GM21447 (cell line): ENCODE results near the gene ZBTB47.

Experiments
- ATAC-seq: cut with Tn5 transposase; IDR thresholded peaks from one replicate; pipeline ENCODE4 v1.9.1; 2021; ENCODE audit not compliant: unreplicated experiment

The ZBTB47 gene

DNA sequence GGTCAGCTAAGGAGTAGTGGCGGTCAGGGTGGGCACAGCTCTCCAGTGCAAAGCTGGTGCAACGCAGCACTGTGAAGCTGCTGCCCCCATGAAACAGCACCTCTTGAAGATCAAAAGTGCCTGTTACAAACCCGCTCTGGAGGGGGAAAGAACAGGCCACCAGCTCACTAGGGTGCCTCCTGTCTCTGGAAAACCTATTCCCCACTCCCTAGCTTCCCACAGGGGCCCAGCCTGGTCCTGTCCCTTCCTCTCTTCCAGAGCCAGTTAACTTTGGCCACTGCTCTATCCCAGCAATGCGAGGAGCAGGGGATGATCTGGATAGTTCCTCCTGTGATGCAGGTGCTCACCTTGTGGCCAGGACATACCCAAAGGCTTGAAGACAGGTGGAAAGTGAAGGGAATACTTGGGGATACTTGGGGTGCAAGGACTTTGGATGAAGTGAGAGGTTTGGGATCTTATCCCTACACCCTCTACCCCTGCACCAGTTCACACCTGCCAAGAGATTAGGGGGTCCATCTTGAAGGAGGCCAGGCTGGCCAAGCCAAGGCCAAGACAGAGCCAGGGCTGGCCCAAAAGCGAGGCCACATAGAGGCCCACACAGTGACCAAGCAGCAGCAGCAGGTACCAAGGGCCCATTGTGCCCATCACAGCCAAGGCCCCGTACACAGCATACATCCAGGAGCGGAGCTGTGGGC lies 44.9 kb downstream of the ZBTB47 start:
- ATAC-seq: no peak

DNA sequence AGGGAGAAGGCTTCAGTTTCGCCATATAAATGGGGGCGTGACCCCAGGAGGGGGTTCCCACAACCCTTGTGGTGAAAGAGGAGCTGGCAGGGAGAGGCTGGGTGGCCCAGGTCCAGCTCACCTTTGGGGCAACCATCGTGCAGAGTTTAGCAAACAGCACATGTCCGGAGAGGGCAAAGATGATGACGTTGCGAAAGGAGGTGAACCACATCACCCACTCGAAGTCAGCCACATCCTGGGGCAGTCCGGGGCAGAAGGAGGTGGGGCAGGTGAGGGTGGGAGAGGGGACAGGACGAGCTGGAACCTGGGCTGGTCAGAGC lies 45.4 kb downstream of the ZBTB47 start:
- ATAC-seq: no peak

DNA sequence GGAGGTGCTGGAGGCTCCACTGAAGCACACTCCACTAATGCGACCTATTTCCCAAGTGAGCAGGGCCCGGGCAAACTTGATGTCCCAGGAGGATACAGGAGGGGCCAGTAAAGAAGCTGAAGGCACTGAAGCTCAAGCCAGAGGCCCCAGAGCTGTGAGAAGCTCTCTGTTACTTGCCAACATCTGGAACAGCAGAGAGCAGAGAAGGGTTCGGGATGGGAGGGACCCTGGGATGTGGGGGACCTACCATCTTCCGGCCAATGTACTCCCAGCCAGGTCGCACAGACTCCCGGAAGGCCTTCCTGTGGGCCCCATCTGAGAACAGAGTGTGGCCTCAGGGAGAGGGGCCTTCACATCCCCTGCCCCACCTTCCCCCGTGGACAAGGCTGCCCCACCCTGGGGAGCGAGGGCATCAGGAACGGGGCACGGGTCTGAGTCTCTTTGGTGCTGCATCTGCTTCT lies 46.0 kb downstream of the ZBTB47 start:
- ATAC-seq: no peak

DNA sequence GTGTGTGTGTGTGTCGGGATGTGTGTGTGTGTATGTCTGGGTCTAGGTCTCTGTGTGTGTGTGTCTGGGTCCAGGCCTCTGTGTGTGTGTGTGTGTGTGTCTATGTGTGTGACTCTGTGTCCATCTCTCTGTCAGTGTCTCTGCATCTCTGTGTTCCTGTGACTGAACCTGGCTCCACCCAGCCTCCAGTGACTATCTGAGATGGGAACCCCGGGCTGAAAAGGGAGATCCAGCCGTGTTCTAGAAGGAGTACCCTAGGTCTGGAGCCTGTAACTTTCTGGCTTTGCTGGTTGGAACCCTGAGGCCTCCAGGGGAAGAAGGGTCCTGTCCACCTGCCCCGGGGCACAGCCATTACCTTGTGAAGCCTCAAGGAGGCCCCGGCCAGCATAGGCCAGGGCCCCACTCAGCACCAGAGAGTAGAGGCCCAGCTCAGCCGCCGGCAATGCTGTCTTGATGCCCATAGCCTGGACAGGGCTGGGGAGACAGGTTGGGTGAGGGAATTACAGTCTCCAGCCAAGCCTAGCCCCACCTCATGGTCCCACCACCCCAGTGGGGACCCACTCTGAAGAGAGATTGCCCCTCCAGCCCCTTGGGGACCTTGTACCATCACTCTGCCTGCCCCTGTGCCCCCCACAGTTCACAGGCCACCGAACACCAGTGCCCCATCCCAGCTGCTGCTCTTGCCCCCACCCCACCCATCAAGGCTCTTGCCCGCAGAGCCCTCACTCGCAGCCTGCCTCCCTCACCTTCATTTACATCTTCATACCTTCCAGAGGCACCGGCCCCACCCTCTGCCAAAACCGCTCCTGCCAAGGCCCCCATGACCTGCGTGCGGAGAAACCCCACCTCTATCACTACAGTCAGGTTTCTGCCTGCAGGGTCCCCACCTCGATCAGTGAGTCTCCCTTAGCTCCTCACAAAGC lies 47.1 kb downstream of the ZBTB47 start:
- ATAC-seq: no peak

DNA sequence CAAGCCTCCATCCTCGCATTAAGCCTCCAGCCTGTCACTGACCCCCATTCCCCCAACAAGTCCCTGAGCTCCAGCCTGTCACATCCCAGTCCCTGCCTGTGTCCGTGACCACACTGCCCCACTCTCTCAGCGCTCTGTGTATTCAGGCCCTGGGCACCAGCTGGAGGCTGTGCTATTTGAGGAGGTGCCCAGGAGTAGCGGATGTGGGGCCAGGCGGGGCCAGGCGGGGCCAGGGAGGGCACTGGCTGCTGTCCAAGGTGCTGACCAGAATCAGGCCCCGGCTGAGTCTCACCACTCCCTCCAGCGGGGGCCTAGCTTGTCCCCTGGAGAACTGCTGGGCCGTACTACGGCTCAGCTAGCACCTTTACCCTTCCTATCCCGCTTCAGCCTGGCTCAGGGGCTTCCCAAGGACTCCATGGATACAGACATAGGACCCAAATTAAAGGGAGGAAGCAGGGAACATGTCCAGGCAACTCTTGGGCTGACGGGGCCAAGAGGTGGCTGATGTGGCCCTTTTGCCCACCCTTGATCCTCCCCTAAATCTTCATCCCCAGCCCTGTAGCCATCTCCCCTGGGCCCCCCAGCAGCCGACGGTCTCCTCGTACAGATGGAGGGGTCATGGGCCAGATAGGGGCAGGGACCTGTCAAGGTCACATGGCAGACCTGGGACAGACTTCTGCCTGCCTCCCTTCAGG lies 48.0 kb downstream of the ZBTB47 start:
- no peak for ATAC-seq

DNA sequence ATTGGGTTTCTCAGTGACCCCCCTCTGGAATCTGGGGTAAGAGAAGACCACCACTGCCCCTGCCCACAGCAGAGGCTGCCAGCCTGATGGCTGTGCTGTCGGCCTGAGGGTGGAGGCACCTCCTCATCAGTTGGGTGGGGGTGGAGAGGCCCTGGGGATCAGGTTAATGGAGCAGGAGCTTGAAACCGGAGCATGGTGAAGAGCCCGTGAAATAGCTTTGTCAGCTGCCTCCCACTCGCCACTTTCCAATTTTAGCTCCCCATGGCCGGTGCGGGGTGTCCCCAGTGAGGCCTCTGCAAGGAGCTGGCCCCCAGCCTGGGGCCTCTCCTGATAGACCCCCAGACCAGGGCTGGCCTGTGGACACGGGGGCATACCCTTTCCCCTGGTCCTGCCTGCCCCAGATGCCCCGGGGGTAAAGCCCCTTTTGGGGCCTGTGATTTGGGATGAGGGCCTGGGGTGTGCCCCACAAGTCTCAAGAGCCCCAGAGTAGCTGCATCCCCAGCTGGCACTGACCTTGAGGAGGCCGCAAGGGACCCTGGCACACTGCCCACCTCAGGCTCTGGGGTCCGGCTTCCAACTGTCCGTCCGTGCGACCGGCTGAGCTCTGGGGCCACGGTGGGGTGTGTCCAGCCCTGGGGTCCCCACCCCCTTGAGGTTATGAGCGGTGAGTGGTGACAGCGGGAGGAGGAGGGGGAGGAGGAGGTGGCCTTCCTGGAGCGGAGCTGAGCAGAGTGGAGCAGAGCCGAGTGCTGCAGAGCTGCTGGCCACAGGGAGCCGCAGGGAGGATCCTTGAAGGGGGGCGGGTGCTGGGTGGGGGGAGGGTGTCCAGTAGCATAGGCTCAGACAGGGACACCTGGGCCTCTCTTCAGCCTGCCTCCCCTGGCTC lies 48.8 kb downstream of the ZBTB47 start, which contains the start of gene HHATL:
Gene HHATL, minus strand, starts transcription at position 733 of the 886 bp plus-strand sequence. CDS start 1,972 bp downstream, outside the sequence.
- ATAC-seq: no peak

DNA sequence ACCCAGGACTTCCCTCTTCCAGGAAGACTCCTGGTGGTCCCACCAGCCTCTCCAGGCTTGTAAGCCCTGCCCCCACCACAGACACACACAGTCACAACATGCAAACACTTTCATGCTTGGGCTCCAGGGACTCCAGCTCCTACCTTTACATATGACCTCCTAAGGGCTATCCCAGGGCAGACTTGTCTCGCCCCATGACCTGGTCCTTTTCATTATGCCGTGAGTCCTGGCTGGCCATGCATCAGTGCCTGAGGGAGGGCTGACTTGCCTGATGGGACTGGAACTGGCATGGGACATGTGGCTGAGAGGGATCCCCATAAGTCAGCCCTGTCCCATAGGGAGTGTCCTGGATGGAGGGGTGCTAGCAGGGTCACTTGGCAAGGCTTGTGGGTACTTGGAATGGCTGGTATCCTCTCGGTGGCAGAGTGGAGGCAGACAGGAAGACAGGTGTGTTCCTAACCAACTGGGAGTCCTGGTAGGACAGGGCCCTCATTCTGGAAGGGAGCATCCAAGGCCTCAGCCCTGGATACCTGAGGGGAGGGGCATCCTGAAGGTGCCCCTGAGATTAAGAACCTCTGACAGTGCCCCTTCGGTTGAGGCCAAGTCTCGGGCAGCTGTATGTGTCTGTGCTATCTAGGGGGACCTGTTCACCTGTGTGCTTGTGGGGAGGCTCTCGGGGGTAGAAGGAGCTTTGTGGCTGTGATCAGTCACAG lies 49.6 kb downstream of the ZBTB47 start:
- no peak for ATAC-seq

DNA sequence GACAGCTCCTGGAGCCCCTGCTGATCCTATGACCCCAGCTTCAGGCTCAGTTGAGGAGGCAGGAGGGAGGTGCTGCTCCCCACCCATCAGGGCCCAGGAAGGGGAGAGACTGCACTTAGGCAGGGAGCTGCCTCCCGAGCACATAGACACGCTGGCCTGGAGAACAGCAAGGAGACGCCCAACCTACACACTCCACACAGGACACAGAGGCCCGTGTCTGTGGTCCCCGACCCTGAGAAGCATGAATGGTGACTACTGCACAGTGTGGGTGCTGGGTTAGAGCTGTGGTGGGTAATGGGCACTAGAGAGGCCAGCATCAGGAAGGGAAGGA lies 50.2 kb downstream of the ZBTB47 start:
- ATAC-seq: no peak

DNA sequence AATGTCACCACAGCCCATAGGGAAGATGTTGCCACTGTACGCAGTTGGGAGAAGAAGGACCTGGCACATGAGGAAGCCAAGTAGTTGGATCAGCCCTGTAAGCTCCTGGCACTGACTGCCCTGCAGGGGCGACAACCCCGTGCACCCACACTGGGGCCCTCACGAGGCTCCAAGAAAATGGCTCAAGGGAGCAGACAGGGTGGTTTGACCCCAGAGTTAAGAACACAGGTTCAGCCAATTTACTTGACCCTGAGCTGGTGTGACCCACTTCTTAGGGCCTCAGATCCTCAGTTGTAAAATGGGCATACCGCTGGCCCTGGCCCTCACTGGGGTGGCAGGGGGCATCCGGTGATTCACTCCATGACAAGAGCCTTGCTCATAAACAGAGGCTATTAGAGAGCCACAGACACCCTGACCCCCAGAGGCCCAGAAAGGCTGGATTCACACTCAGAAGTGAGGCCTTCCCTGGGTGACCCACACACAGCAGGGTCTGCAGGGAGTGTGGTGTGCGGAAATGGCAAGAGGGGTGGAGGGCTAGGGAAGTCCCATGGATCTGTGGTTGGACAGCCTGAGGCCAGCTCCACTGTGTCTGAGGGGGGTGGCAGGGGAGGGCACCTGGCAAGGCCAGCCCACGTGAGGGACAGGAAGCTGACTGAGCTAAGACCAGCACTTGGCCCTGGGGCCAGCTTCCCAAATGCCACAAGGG lies 50.8 kb downstream of the ZBTB47 start:
- no peak for ATAC-seq

DNA sequence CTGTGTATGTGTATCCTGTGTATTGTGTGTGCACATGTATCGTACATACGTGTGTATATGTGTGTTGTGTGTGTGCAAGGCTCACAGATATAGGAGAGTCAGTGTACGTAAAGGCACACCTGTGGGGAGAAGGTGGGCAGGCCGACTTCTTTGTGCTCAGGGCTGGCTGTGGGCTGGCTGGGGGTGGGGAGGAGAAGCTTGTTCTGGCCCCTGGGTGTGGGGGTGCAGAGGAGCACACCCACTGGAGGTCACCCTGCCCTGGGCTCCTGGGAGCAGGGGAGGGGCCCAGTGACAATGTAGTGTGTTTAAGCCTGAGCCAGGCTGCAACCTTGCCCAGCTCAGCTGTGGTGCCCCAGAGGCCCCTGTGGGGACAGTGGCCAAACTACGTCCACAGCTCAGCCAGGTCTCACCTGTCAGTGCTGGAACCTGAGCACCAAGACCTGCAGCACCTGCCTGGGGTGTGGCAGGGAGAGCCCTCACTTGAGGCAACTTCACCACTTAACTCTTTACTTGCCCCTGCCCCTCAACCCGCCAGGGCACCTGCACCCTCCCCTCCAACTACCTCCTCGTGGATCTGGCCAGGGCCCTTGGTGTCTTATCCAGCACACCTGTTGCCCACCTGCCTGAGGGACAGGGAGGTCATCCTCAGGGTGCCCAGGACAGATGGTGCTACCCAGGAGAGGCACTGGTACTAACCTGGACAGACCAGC lies 51.7 kb downstream of the ZBTB47 start:
- ATAC-seq: no peak

DNA sequence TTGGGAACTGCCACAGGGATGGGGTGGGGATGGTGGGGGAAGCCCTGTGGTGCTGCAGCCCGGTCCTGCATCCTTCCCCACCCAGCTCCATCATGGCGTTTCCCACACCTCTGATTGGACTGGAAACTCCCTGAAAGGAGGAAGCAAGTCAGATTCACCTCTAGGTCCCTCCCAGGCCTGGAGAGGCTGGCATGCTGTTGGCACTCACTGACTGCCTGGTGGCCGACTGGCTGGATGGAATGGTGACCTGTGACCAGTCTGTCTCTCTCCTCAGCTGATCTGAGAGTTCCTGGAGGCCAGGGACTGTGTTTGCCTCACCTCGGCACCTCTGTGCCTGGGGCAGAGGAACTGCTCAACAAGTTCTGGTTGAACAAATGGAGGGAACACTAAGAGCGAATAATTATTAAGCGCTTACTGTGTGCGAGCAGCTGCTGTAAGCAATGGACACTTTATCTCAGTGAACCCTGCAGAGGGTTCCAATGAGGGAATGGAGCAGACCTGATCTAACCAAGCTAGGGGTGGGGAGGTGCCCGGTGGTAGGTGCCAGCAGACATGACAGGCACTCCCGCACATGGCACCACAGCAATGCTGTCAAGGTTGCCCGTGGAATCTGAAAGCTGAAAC lies 52.6 kb downstream of the ZBTB47 start:
- no peak for ATAC-seq

DNA sequence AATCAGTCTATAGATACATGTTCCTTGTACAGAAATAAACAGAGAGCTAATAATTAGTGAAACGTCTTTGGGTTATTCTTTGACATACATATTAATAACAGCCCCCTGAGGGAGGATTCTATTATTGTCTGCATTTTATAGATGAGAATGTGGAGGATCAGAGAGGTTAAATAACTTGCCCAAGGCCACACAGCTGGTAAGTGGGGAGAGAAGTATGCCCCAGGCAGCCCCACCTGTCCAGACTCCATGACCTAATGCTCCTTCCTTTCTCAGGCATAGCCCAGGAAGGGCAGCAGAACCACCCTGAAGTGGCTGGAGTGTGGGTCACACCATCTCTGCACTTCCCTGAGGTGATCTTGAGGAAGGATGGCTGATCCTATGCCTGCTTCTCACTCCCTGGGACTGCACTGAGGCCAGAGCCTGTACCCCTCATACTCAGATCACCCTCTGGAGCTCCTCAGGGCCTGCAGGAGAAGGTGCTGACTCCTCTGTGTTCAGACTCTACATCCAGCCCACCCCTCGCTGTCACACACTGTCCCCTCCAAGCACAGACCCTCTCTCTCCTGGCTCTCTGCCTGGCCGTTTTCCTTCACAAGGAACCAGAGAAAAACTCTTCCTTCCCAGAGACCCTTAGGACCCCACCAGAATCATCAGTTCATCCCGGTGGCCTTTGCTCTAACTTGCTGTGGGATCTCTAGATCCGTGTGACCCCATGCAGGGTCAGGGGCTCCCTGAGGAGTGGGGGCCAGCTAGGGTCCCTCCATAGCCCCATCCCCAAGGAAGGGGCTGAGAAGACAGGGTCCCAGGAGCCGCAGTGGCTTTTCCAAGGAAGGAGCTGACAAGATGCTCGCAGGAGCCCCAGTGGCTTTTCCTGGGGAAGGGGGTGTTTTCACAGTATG lies 53.5 kb downstream of the ZBTB47 start:
- ATAC-seq: no peak

DNA sequence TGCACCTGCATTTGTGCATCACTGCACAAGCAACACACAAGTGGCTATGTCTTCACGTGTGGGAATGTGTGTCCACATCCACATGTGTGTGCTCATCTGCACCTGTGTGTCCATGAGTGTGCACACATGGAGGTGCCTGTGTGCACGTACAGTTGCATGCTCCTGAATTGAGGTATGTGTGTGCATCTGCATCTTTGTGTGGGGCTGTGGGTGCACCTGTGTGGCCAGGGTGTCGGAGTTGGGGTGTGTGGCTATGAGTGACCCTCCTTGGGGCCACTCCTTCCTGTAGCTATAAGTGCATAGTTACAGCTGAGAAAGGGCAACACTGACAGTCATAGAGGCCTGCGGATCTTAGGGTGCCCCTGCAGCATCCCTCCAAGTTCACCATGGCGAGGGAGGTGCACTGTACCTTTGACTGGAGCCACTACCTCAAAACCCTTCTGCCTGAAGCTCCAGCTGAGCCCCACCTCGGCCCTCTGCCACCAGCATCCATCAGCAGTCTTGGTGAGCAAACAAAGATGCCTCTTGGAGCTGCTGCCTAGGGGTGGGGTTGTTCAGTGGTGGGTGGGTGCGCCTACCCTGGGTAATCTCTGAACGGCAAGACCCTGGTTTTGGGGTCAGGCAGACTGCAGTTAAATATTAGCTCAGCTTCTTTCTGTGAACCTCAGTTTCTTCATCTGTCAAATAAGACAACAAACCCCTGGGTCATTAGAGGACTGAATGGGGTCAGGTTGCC lies 54.3 kb downstream of the ZBTB47 start:
- ATAC-seq: no peak

DNA sequence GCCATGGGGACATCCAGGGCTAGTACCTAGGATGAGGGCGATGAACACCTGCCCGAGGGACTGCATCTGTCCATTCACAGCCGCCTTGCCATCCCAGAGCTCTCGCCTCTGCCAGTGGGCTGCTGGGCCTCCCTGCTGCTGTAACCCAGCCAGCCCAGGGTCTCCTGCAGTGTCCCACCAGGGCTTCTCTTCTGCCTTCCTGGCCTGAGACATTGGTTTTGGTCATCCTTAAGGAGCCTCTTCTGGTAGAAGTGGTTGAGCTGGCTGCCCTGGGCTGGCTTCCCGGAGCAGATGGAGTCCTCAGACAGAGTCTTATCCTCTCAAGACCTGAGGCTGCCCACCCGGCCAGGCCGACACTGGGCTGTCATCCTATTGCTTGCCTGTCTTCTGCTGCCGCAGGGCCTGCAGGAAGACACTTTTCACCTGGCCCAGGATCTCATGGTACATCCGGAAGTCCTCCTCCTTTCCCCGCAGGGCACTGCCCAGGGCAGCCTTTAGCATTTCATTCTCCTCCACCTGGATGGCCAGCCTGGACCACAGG lies 55.2 kb downstream of the ZBTB47 start:
- no peak for ATAC-seq

DNA sequence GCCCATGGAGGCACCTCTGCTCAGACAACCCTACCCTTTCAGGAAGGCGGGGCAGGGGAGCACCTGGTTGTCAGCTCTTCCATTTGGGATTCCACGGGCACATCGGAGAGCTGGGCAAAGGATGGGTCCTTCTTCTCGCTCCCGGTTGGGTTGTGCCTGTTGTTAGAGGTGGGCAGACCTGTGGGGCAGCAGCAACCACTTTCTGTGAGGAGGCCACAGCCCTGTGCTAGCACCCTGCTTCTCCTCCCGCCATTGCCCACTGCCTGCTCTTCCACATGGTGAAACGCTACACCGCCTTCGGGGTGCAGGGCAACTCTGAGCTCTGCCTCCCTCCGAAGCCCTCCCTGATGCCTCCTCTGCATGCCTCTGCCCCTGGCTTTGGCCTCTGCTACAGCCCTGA lies 56.1 kb downstream of the ZBTB47 start:
- ATAC-seq: no peak

DNA sequence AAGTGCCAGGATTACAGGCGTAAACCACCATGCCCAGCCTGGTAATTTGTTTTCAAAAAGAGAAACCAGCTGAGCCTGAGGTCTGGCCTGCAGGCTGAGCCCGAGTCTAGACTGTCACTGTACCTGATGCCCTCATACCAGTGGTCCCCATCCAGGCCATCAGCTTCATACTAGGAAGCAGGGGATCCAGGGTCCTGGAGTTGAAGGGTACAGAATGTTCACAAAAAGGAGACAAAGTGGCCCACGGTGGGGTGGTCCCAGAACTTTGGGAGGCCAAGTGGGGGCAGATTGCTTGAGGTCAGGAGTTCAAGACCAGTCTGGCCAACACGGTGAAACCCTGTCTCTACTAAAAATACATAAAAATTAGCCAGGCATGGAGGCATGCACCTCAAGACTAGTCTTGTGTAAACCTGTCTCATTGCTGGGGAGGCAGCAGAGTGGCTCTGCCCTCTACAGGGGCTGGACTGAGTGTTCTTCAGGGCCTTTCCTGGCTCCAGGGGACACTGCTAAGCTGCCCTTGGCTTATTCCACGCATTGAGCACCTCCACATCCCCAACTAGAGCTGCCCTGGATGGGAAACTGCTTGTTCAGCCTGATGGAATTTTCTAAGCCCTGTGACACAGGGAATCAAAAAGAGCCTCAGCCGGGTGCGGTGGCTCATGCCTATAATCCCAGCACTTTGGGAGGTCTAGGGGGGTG lies 57.0 kb downstream of the ZBTB47 start:
- no peak for ATAC-seq
